Measurements from ENCODE around the gene OSMR. TPM values are rescaled to one million over a fixed set of nuclear protein-coding genes. Genes with fewer than 3 reads are reported as not detected.

Gene OSMR
- total RNA-seq, 3 donors from 2014 or later (not counting 1 experiment from before 2014, with no cell fraction given), result not detected

- Histone ChIP-seq H3K9me3 (ENCODE audit: control insufficient read depth, insufficient read depth, low read length) (no peaks in the 10 kb centered on the region), H3K27me3 (ENCODE audit: control insufficient read depth, insufficient read depth, low read length) (peaks cover 6% of the 10 kb centered on the region), H3K4me3 (ENCODE audit: low read length) (no peak overlapping the region), H3K27ac (ENCODE audit: low read length) (no peak overlapping the region), H3K36me3 (ENCODE audit: control insufficient read depth, insufficient read depth, low read length) (no peaks in the 10 kb centered on the region), H3K4me1 (ENCODE audit: control insufficient read depth, insufficient read depth, low read length) (no peaks in the 10 kb centered on the region)
- Mint-ChIP-seq H3K9me3 (no peaks in the 10 kb centered on the region), H3K27ac (no peak overlapping the region), H3K4me3 (no peak overlapping the region), H3K4me1 (no peaks in the 10 kb centered on the region), H3K36me3 (no peaks in the 10 kb centered on the region), H3K27me3 (ENCODE audit: low read depth in 2 of 2) (peaks cover 6 to 17% of the 10 kb centered on the region in 2 donors)
- no peak for TF ChIP-seq CTCF (IDR thresholded peaks at IDR 0.05)
- intact Hi-C loops (cut with micrococcal nuclease), result no loop called here
- 96% methylated on average over 20 of the region's 20 CpGs for WGBS (ENCODE audit: insufficient coverage)
- DNase-seq (no peak), ATAC-seq (no peak)
Observed at GRCh38 chr5:38821679-38822078, 24.1 kb upstream of the OSMR start.

GRCh38 chr5:38823503-38823902 is 22.3 kb upstream of the OSMR start:
- no peak overlapping the region for H3K27ac ChIP-seq (ENCODE audit: low read length)
- no peak for TF ChIP-seq CTCF (IDR thresholded peaks at IDR 0.05)
- DNase-seq (no peak), ATAC-seq (no peak)
- Mint-ChIP-seq H3K4me3 (no peak overlapping the region), H3K9me3 (no peaks in the 10 kb centered on the region), H3K27ac (no peak overlapping the region), H3K4me1 (no peaks in the 10 kb centered on the region), H3K36me3 (no peaks in the 10 kb centered on the region), H3K27me3 (ENCODE audit: low read depth in 2 of 2) (peaks cover 2 to 6% of the 10 kb centered on the region in 2 donors)
- H3K27me3 ChIP-seq (ENCODE audit: control insufficient read depth, insufficient read depth, low read length), result no peaks in the 10 kb centered on the region
- H3K4me3 ChIP-seq (ENCODE audit: low read length), result no peak overlapping the region
- no peaks in the 10 kb centered on the region for H3K36me3 ChIP-seq (ENCODE audit: control insufficient read depth, insufficient read depth, low read length)
- H3K4me1 ChIP-seq (ENCODE audit: control insufficient read depth, insufficient read depth, low read length), result no peaks in the 10 kb centered on the region
- no peaks in the 10 kb centered on the region for H3K9me3 ChIP-seq (ENCODE audit: control insufficient read depth, insufficient read depth, low read length)
- intact Hi-C loops (cut with micrococcal nuclease), result no loop called here
- WGBS (ENCODE audit: insufficient coverage), result no CpG with 5 or more reads among the region's 4 CpGs

- Mint-ChIP-seq H3K4me1 (no peaks in the 10 kb centered on the region), H3K9me3 (no peaks in the 10 kb centered on the region), H3K4me3 (no peak overlapping the region), H3K27me3 (ENCODE audit: low read depth in 2 of 2) (peaks cover 6 to 7% of the 10 kb centered on the region in 2 donors), H3K36me3 (no peaks in the 10 kb centered on the region), H3K27ac (no peak overlapping the region)
- intact Hi-C loops (cut with micrococcal nuclease), result no loop called here
- Histone ChIP-seq H3K27me3 (ENCODE audit: control insufficient read depth, insufficient read depth, low read length) (no peaks in the 10 kb centered on the region), H3K27ac (ENCODE audit: low read length) (no peak overlapping the region), H3K9me3 (ENCODE audit: control insufficient read depth, insufficient read depth, low read length) (no peaks in the 10 kb centered on the region), H3K36me3 (ENCODE audit: control insufficient read depth, insufficient read depth, low read length) (no peaks in the 10 kb centered on the region), H3K4me1 (ENCODE audit: control insufficient read depth, insufficient read depth, low read length) (no peaks in the 10 kb centered on the region), H3K4me3 (ENCODE audit: low read length) (no peak overlapping the region)
- no peak for ATAC-seq
- no peak for DNase-seq
- TF ChIP-seq CTCF (IDR thresholded peaks at IDR 0.05), result no peak
- 75% methylated on average over 1 of the region's 5 CpGs for WGBS (ENCODE audit: insufficient coverage)
Observed at GRCh38 chr5:38824821-38825220, 21.0 kb upstream of the OSMR start.

GRCh38 chr5:38825494-38825893 is 20.3 kb upstream of the OSMR start:
- no peaks in the 10 kb centered on the region for H3K27me3 ChIP-seq (ENCODE audit: control insufficient read depth, insufficient read depth, low read length)
- WGBS (ENCODE audit: insufficient coverage), result no CpG with 5 or more reads among the region's 1 CpG
- Mint-ChIP-seq H3K9me3 (no peaks in the 10 kb centered on the region), H3K27ac (no peak overlapping the region), H3K36me3 (no peaks in the 10 kb centered on the region), H3K4me1 (no peaks in the 10 kb centered on the region), H3K27me3 (ENCODE audit: low read depth in 2 of 2) (peaks cover 6 to 7% of the 10 kb centered on the region in 2 donors), H3K4me3 (no peak overlapping the region)
- no peak overlapping the region for H3K4me3 ChIP-seq (ENCODE audit: low read length)
- no peaks in the 10 kb centered on the region for H3K9me3 ChIP-seq (ENCODE audit: control insufficient read depth, insufficient read depth, low read length)
- no peak overlapping the region for H3K27ac ChIP-seq (ENCODE audit: low read length)
- H3K4me1 ChIP-seq (ENCODE audit: control insufficient read depth, insufficient read depth, low read length), result no peaks in the 10 kb centered on the region
- ATAC-seq (no peak), DNase-seq (no peak)
- intact Hi-C loops (cut with micrococcal nuclease), result no loop called here
- H3K36me3 ChIP-seq (ENCODE audit: control insufficient read depth, insufficient read depth, low read length), result no peaks in the 10 kb centered on the region
- TF ChIP-seq CTCF (IDR thresholded peaks at IDR 0.05), result no peak

All from natural killer cell (primary cell).